Measurements from ENCODE around the gene CCDC170. TPM values are rescaled to one million over a fixed set of nuclear protein-coding genes. Genes with fewer than 3 reads are reported as not detected.
"Not testable (repeated sequence)": the region's sequence is repeated elsewhere in the genome, so short reads cannot be mapped to it uniquely, and the experiment has no call there.

The CCDC170 gene
- total RNA-seq, 2 donors from 2014 or later, result not detected

GRCh38 chr6:151514000-151514730 is 20.3 kb downstream of the CCDC170 start:
- peak overlapping the region in 1 of 2 donors; percentile 32 for H3K27ac Mint-ChIP-seq
- no peak for DNase-seq (ENCODE audit: low spot score in 2 of 2)
- peaks cover 17 to 19% of the 10 kb centered on the region in 2 donors for H3K9me3 Mint-ChIP-seq
- peaks cover 0 to 17% of the 10 kb centered on the region in 2 donors for H3K36me3 Mint-ChIP-seq
- ATAC-seq, result no peak

GRCh38 chr6:151518992-151519391 is 25.2 kb downstream of the CCDC170 start:
- not testable (repeated sequence) for ATAC-seq; H3K27ac Mint-ChIP-seq; DNase-seq (ENCODE audit: low spot score in 2 of 2)
- H3K9me3 Mint-ChIP-seq, result peaks cover 27 to 31% of the 10 kb centered on the region in 2 donors
- H3K36me3 Mint-ChIP-seq, result peaks cover 0 to 28% of the 10 kb centered on the region in 2 donors

- ATAC-seq (no peak), DNase-seq (ENCODE audit: low spot score in 2 of 2) (no peak)
- peaks cover 17 to 31% of the 10 kb centered on the region in 2 donors for H3K9me3 Mint-ChIP-seq
- peaks cover 0 to 25% of the 10 kb centered on the region in 2 donors for H3K36me3 Mint-ChIP-seq
- no peak overlapping the region for H3K27ac Mint-ChIP-seq
Measured at GRCh38 chr6:151523034-151523433, 29.2 kb downstream of the CCDC170 start.

GRCh38 chr6:151524059-151524458 is 30.2 kb downstream of the CCDC170 start:
- Mint-ChIP-seq H3K36me3 (peaks cover 0 to 17% of the 10 kb centered on the region in 2 donors), H3K9me3 (peaks cover 11 to 23% of the 10 kb centered on the region in 2 donors), H3K27ac (no peak overlapping the region)
- DNase-seq (ENCODE audit: low spot score in 2 of 2), result no peak
- ATAC-seq, result no peak

- Mint-ChIP-seq H3K36me3 (peaks cover 0 to 12% of the 10 kb centered on the region in 2 donors), H3K27ac (no peak overlapping the region), H3K9me3 (peaks cover 5% of the 10 kb centered on the region in 2 donors)
- DNase-seq (ENCODE audit: low spot score in 2 of 2) (no peak), ATAC-seq (no peak)
Measured at GRCh38 chr6:151534576-151534975, 40.8 kb downstream of the CCDC170 start.

GRCh38 chr6:151535476-151536187 is 41.8 kb downstream of the CCDC170 start:
- DNase-seq (ENCODE audit: low spot score in 2 of 2) (no peak), ATAC-seq (no peak)
- H3K27ac Mint-ChIP-seq, result no peak overlapping the region
- H3K36me3 Mint-ChIP-seq, result peaks cover 0 to 19% of the 10 kb centered on the region in 2 donors
- H3K9me3 Mint-ChIP-seq, result peaks cover 9 to 13% of the 10 kb centered on the region in 2 donors

- Mint-ChIP-seq H3K9me3 (peaks cover 14 to 18% of the 10 kb centered on the region in 2 donors), H3K36me3 (peaks cover 0 to 22% of the 10 kb centered on the region in 2 donors), H3K27ac (no peak overlapping the region)
- ATAC-seq, result no peak
- no peak for DNase-seq (ENCODE audit: low spot score in 2 of 2)
Measured at GRCh38 chr6:151536188-151536479, 42.3 kb downstream of the CCDC170 start.

- ATAC-seq, result no peak
- Mint-ChIP-seq H3K36me3 (peaks cover 0 to 22% of the 10 kb centered on the region in 2 donors), H3K9me3 (peaks cover 16 to 19% of the 10 kb centered on the region in 2 donors), H3K27ac (no peak overlapping the region)
- DNase-seq (ENCODE audit: low spot score in 2 of 2), result no peak
Measured at GRCh38 chr6:151537556-151537955, 43.7 kb downstream of the CCDC170 start.

GRCh38 chr6:151539506-151540268 is 45.9 kb downstream of the CCDC170 start:
- DNase-seq (ENCODE audit: low spot score in 2 of 2) (no peak), ATAC-seq (no peak)
- no peak overlapping the region for H3K27ac Mint-ChIP-seq
- peaks cover 0 to 16% of the 10 kb centered on the region in 2 donors for H3K36me3 Mint-ChIP-seq
- H3K9me3 Mint-ChIP-seq, result peaks cover 16 to 19% of the 10 kb centered on the region in 2 donors

GRCh38 chr6:151544453-151544852 is 50.6 kb downstream of the CCDC170 start:
- H3K9me3 Mint-ChIP-seq, result peaks cover 12 to 15% of the 10 kb centered on the region in 2 donors
- ATAC-seq (no peak), DNase-seq (ENCODE audit: low spot score in 2 of 2) (no peak)
- H3K36me3 Mint-ChIP-seq, result peaks cover 0 to 13% of the 10 kb centered on the region in 2 donors
- H3K27ac Mint-ChIP-seq, result no peak overlapping the region

- peaks cover 8 to 11% of the 10 kb centered on the region in 2 donors for H3K9me3 Mint-ChIP-seq
- not testable (repeated sequence) for H3K36me3 Mint-ChIP-seq; ATAC-seq; DNase-seq (ENCODE audit: low spot score in 2 of 2); H3K27ac Mint-ChIP-seq
Measured at GRCh38 chr6:151544884-151545283, 51.1 kb downstream of the CCDC170 start.

- ATAC-seq (no peak), DNase-seq (ENCODE audit: low spot score in 2 of 2) (no peak)
- no peak overlapping the region for H3K27ac Mint-ChIP-seq
- no peaks in the 10 kb centered on the region for H3K36me3 Mint-ChIP-seq
- H3K9me3 Mint-ChIP-seq, result peaks cover 0 to 5% of the 10 kb centered on the region in 2 donors
Measured at GRCh38 chr6:151546941-151547659, 53.3 kb downstream of the CCDC170 start.

- no peaks in the 10 kb centered on the region for H3K36me3 Mint-ChIP-seq
- ATAC-seq (no peak), DNase-seq (ENCODE audit: low spot score in 2 of 2) (no peak)
- peaks cover 0 to 5% of the 10 kb centered on the region in 2 donors for H3K9me3 Mint-ChIP-seq
- H3K27ac Mint-ChIP-seq, result no peak overlapping the region
Measured at GRCh38 chr6:151548201-151548600, 54.4 kb downstream of the CCDC170 start.

GRCh38 chr6:151549790-151550189 is 56.0 kb downstream of the CCDC170 start:
- Mint-ChIP-seq H3K27ac (no peak overlapping the region), H3K36me3 (no peaks in the 10 kb centered on the region), H3K9me3 (peaks cover 0 to 5% of the 10 kb centered on the region in 2 donors)
- DNase-seq (ENCODE audit: low spot score in 2 of 2) (no peak), ATAC-seq (no peak)

- Mint-ChIP-seq H3K27ac (no peak overlapping the region), H3K9me3 (peaks cover 0 to 5% of the 10 kb centered on the region in 2 donors), H3K36me3 (no peaks in the 10 kb centered on the region)
- no peak for ATAC-seq
- no peak for DNase-seq (ENCODE audit: low spot score in 2 of 2)
Measured at GRCh38 chr6:151550618-151551017, 56.8 kb downstream of the CCDC170 start.

- ATAC-seq (no peak), DNase-seq (ENCODE audit: low spot score in 2 of 2) (no peak)
- H3K27ac Mint-ChIP-seq, result no peak overlapping the region
- H3K36me3 Mint-ChIP-seq, result no peaks in the 10 kb centered on the region
- H3K9me3 Mint-ChIP-seq, result peaks cover 0 to 5% of the 10 kb centered on the region in 2 donors
Measured at GRCh38 chr6:151551223-151551857, 57.5 kb downstream of the CCDC170 start.

Measured in activated naive CD4-positive, alpha-beta T cell treated with anti-CD3 and anti-CD28 coated beads, Interleukin-2, amount 50 U/mL, for 72 hours (primary cell).